HCT116 (cell line): ENCODE measurements around the gene HSCB. TPM values are rescaled to one million over a fixed set of nuclear protein-coding genes. Genes with fewer than 3 reads are reported as not detected.

Source experiments
- ATAC-seq: fragments of 200-7000 bp; cut with Tn5 transposase; 2 replicates; pipeline ENCODE4 v1.9.1; 2020; ENCODE audit warnings: mild to moderate bottlenecking, moderate library complexity
- BruUV-seq: library from RNA; stranded (reverse); fragments of 400-500 nt; replicated peaks from 2 replicates; lab custom pipeline; 2021; lab: Mats Ljungman, UMichigan
- CTCF ChIA-PET: fragments of 300-600 bp; sonication (Branson Sonifier 250); formaldehyde crosslinking; loops from one replicate; lab custom pipeline; 2021; ENCODE audit warnings: antibody characterized with exemption; lab: Charles Lee
- POLR2A ChIA-PET: fragments of 300-600, 350-600 bp; sonication (Branson Sonifier 250); formaldehyde crosslinking; loops from one replicate; lab custom pipeline; 2021; ENCODE audit warnings: antibody characterized with exemption; lab: Charles Lee
- RAD21 ChIA-PET, 2 experiments: fragments of 300-600 bp; sonication (Branson Sonifier 250); formaldehyde crosslinking; loops; one replicate each; lab custom pipeline; 2023; ENCODE audit warnings: low total read pairs in 2 of 2; ENCODE audit not compliant: uncharacterized antibody in 2 of 2, unreplicated experiment in 2 of 2, low non-redundant PET in 1 of 2; lab: Charles Lee
- DNase-seq: peaks from one replicate; pipeline ENCODE4 v3.0.0-alpha.2; 2010; ENCODE audit warnings: low read depth, low spot score
- H2AFZ ChIP-seq: fragments of 200-600 bp; shearing (Covaris generic), sonication (generic); 2 replicates; pipeline ENCODE4 v1.6.1; 2017; ENCODE audit warnings: low read depth, mixed run types, mixed read lengths, antibody characterized with exemption, low read length; ENCODE audit not compliant: poor library complexity, severe bottlenecking
- H3K27ac ChIP-seq: 2 replicates; pipeline ENCODE4 v1.5.1; 2012; ENCODE audit warnings: low read depth, low read length
- H3K27me3 ChIP-seq: fragments of 200-600 bp; sonication (generic); 2 replicates; pipeline ENCODE4 v1.6.1; 2016; ENCODE audit warnings: mixed run types, low read length, mixed read lengths; ENCODE audit not compliant: insufficient read depth
- H3K36me3 ChIP-seq, 2 experiments: fragments of 200-500 bp in 1 of 2; fragments of 200-600 bp in 1 of 2; sonication (Bioruptor generic) in 1 of 2; sonication (generic) in 1 of 2; 2 replicates each; pipeline versions ENCODE4 v1.5.1 to v1.6.1; 2014 to 2016; ENCODE audit warnings: low read length in 2 of 2, inconsistent platforms in 1 of 2, mixed read lengths in 1 of 2, mixed run types in 1 of 2; ENCODE audit not compliant: insufficient read depth in 2 of 2, control insufficient read depth in 1 of 2
- H3K4me1 ChIP-seq, 2 experiments: fragments of 200-600 bp in 1 of 2; sonication (generic) in 1 of 2; 2 replicates each; pipeline versions ENCODE4 v1.5.1 to v1.6.1; 2012 to 2017; ENCODE audit warnings: low read length in 2 of 2, inconsistent platforms in 1 of 2, mild to moderate bottlenecking in 1 of 2, mixed read lengths in 1 of 2, mixed run types in 1 of 2, moderate library complexity in 1 of 2; ENCODE audit not compliant: insufficient read depth in 2 of 2, control insufficient read depth in 1 of 2
- H3K4me2 ChIP-seq: fragments of 200-600 bp; sonication (generic); 2 replicates; pipeline ENCODE4 v1.6.1; 2017; ENCODE audit warnings: mixed run types, low read length, mixed read lengths
- H3K4me3 ChIP-seq, 2 experiments: fragments of 200-600 bp in 1 of 2; sonication (generic) in 1 of 2; replicated peaks in 1 of 2; 2 replicates each; pipeline ENCODE4 v1.5.1; 2011 to 2016; ENCODE audit warnings: low read length in 2 of 2, control low read depth in 1 of 2, low read depth in 1 of 2, mild to moderate bottlenecking in 1 of 2, mixed read lengths in 1 of 2, mixed run types in 1 of 2
- H3K79me2 ChIP-seq: fragments of 200-600 bp; sonication (generic); 2 replicates; pipeline ENCODE4 v1.6.1; 2017; ENCODE audit warnings: mild to moderate bottlenecking, mixed run types, low read length, moderate library complexity, mixed read lengths; ENCODE audit not compliant: insufficient read depth
- H3K9ac ChIP-seq: fragments of 200-600 bp; sonication (generic); 2 replicates; pipeline ENCODE4 v1.6.1; 2016; ENCODE audit warnings: low read length, mixed read lengths
- H3K9me2 ChIP-seq: fragments of 200-600 bp; sonication (generic), shearing (Covaris generic); 2 replicates; pipeline ENCODE4 v1.6.1; 2017; ENCODE audit warnings: mixed run types, mild to moderate bottlenecking, moderate library complexity; ENCODE audit not compliant: insufficient read depth
- H3K9me3 ChIP-seq, 2 experiments: fragments of 200-500 bp in 1 of 2; fragments of 200-600 bp in 1 of 2; sonication (Bioruptor generic) in 1 of 2; sonication (generic) in 1 of 2; 2 replicates each; pipeline ENCODE4 v1.6.1; 2014 to 2017; ENCODE audit warnings: low read length in 2 of 2, mixed read lengths in 2 of 2, inconsistent platforms in 1 of 2, low read depth in 1 of 2, mild to moderate bottlenecking in 1 of 2, mixed run types in 1 of 2, moderate library complexity in 1 of 2; ENCODE audit not compliant: control insufficient read depth in 1 of 2, insufficient read depth in 1 of 2
- H4K20me1 ChIP-seq: fragments of 200-600 bp; sonication (generic), shearing (Covaris generic); 2 replicates; pipeline ENCODE4 v1.6.1; 2017; ENCODE audit warnings: mixed run types, mild to moderate bottlenecking, moderate library complexity; ENCODE audit not compliant: insufficient read depth
- CEBPB ChIP-seq: IDR thresholded peaks from 2 replicates; pipeline ENCODE4 v1.6.1; 2012; ENCODE audit warnings: low read depth
- EGR1 ChIP-seq: IDR thresholded peaks from 2 replicates; pipeline ENCODE4 v1.6.1; 2012; ENCODE audit warnings: low read depth
- FOSL1 ChIP-seq: IDR thresholded peaks from 2 replicates; pipeline ENCODE4 v1.6.1; 2012; ENCODE audit warnings: low read depth
- JUND ChIP-seq: IDR thresholded peaks from 2 replicates; pipeline ENCODE4 v1.6.1; 2012
- MAX ChIP-seq: IDR thresholded peaks from 2 replicates; pipeline ENCODE4 v1.6.1; 2012
- POLR2A ChIP-seq: IDR thresholded peaks from 2 replicates; pipeline ENCODE4 v1.7.0; 2011; ENCODE audit warnings: borderline replicate concordance; ENCODE audit not compliant: insufficient read depth, insufficient read length; ENCODE audit errors: extremely low read depth
- SRF ChIP-seq: IDR thresholded peaks from 2 replicates; pipeline ENCODE4 v1.6.1; 2012; ENCODE audit warnings: low read depth
- ZBTB33 ChIP-seq: IDR thresholded peaks from 2 replicates; pipeline ENCODE4 v1.6.1; 2011; ENCODE audit warnings: mild to moderate bottlenecking, low read length, moderate library complexity; ENCODE audit not compliant: insufficient replicate concordance; ENCODE audit errors: extremely low read depth
- intact Hi-C: fragments of 100-400 bp; cut with micrococcal nuclease; formaldehyde crosslinking; loops from 2 replicates; pipeline ENCODE4 v1.10.0; 2022
- total RNA-seq: library from RNA; stranded (reverse); gene quantifications from one replicate; pipeline ENCODE4 v1.2.1, GENCODE V29; 2021; ENCODE audit not compliant: unreplicated experiment
- TF ChIP-seq, protein P1 (sequence below): IDR thresholded peaks from 2 replicates; pipeline ENCODE4 v1.6.1; 2012

Gene HSCB
- total RNA-seq, 1 experiment from 2014 or later: 14.5 TPM

- TF ChIP-seq ZBTB33 (no peak), EGR1 (no peak), SRF (no peak), CEBPB (no peak), FOSL1 (no peak)
Observed at GRCh38 chr22:28730179-28730578, 11.7 kb upstream of the HSCB start (continued).

GRCh38 chr22:28734393-28734792, 7.4 kb upstream of the HSCB start:
- Histone ChIP-seq H4K20me1 (no peaks in the 10 kb centered on the region), H3K4me2 (no peak overlapping the region), H3K9me3 (no peaks in the 10 kb centered on the region), H3K27ac (no peak overlapping the region), H3K4me1 (peaks cover 3 to 9% of the 10 kb centered on the region in 2 experiments; a peak in 3 of 4 replicates), H3K36me3 (peaks cover 8 to 20% of the 10 kb centered on the region in 2 experiments; a peak in 3 of 4 replicates), H3K9ac (no peak overlapping the region), H3K4me3 (no peak overlapping the region), H3K79me2 (peaks cover 57% of the 10 kb centered on the region), H2AFZ (no peak overlapping the region), H3K27me3 (no peaks in the 10 kb centered on the region), H3K9me2 (no peaks in the 10 kb centered on the region)
- intact Hi-C loops: no loop called here
- no peak for TF ChIP-seq JUND
- no peak for TF ChIP-seq CEBPB
- TF ChIP-seq MAX: no peak
- no peak for TF ChIP-seq FOSL1
- TF ChIP-seq POLR2A: no peak
- TF ChIP-seq, protein P1, sequence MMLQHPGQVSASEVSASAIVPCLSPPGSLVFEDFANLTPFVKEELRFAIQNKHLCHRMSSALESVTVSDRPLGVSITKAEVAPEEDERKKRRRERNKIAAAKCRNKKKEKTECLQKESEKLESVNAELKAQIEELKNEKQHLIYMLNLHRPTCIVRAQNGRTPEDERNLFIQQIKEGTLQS: no peak
- no TSS peak for BruUV-seq
- POLR2A ChIA-PET: no interaction called here
- CTCF ChIA-PET: no interaction called here
- DNase-seq (no peak), ATAC-seq (no peak)
- RAD21 ChIA-PET: no interaction called here
